Calu3 (cell line): ENCODE data around the gene UBE2Q2. TPM values are rescaled to one million over a fixed set of nuclear protein-coding genes. Genes with fewer than 3 reads are reported as not detected.
"Not testable (repeated sequence)": the region's sequence is repeated elsewhere in the genome, so short reads cannot be mapped to it uniquely, and the experiment has no call there.

Experiments used
- BruUV-seq: library from RNA; stranded (reverse); fragments of 400-500 nt; replicated peaks from 2 replicates; lab custom pipeline; 2021; lab: Mats Ljungman, UMichigan
- CTCF ChIA-PET: fragments of 300-600 bp; sonication (Branson Sonifier 250); formaldehyde crosslinking; loops from one replicate; lab custom pipeline; 2022; ENCODE audit warnings: antibody characterized with exemption; lab: Charles Lee
- DNase-seq: peaks from one replicate; pipeline ENCODE4 v3.0.0; 2022
- H3K27ac Mint-ChIP-seq: one replicate; pipeline ENCODE4 v1.8.0; 2022; ENCODE audit warnings: mixed read lengths; ENCODE audit not compliant: unreplicated experiment
- H3K27me3 Mint-ChIP-seq: one replicate; pipeline ENCODE4 v1.8.0; 2022; ENCODE audit warnings: mixed read lengths; ENCODE audit not compliant: unreplicated experiment
- H3K36me3 Mint-ChIP-seq: one replicate; pipeline ENCODE4 v1.8.0; 2022; ENCODE audit warnings: mild to moderate bottlenecking, moderate library complexity, mixed read lengths; ENCODE audit not compliant: insufficient read depth, unreplicated experiment
- H3K4me1 Mint-ChIP-seq: one replicate; pipeline ENCODE4 v1.8.0; 2022; ENCODE audit warnings: mild to moderate bottlenecking, low read depth, mixed read lengths; ENCODE audit not compliant: unreplicated experiment
- H3K4me3 Mint-ChIP-seq: one replicate; pipeline ENCODE4 v1.8.0; 2022; ENCODE audit warnings: mild to moderate bottlenecking, low read depth, moderate library complexity, mixed read lengths; ENCODE audit not compliant: unreplicated experiment
- H3K9me3 Mint-ChIP-seq: one replicate; pipeline ENCODE4 v1.8.0; 2022; ENCODE audit warnings: low read depth, mixed read lengths; ENCODE audit not compliant: unreplicated experiment
- CTCF ChIP-seq: fragments of 200-600 bp; IDR thresholded peaks from one replicate; pipeline ENCODE4 v1.8.0; 2022; ENCODE audit warnings: antibody characterized with exemption; ENCODE audit not compliant: unreplicated experiment
- intact Hi-C: fragments of 100-400 bp; cut with micrococcal nuclease; formaldehyde crosslinking; loops from one replicate; pipeline ENCODE4 v1.10.0; 2022; ENCODE audit not compliant: unreplicated experiment
- total RNA-seq: library from RNA; stranded (reverse); gene quantifications from 2 replicates; pipeline ENCODE4 v1.2.3, GENCODE V29; 2022

Gene UBE2Q2
- total RNA-seq, 1 experiment from 2014 or later: 34.7 TPM

GRCh38 chr15:75844629-75845335 lies 1.5 kb downstream of the UBE2Q2 start:
- intact Hi-C loops: loop anchor here (5.0 kb wide), 1 partner anchor 58 kb away; the partner anchor contains the start of gene FBXO22
- peaks cover 17% of the 10 kb centered on the region for H3K4me1 Mint-ChIP-seq
- TF ChIP-seq CTCF: no peak
- H3K27me3 Mint-ChIP-seq: peaks cover 8% of the 10 kb centered on the region
- DNase-seq: no peak
- H3K4me3 Mint-ChIP-seq: peak overlapping the region; percentile 89
- peak overlapping the region; percentile 49 for H3K27ac Mint-ChIP-seq
- peaks cover 29% of the 10 kb centered on the region for H3K36me3 Mint-ChIP-seq
- CTCF ChIA-PET: no interaction called here
- BruUV-seq: no TSS peak
- H3K9me3 Mint-ChIP-seq: no peaks in the 10 kb centered on the region

- H3K27me3 Mint-ChIP-seq: no peaks in the 10 kb centered on the region
Observed at GRCh38 chr15:75849167-75849566, 5.9 kb downstream of the UBE2Q2 start.

GRCh38 chr15:75850708-75851107 lies 7.5 kb downstream of the UBE2Q2 start:
- intact Hi-C loops: no loop called here
- H3K27me3 Mint-ChIP-seq: no peaks in the 10 kb centered on the region
- CTCF ChIA-PET: no interaction called here
- H3K4me1 Mint-ChIP-seq: peaks cover under 1% of the 10 kb centered on the region
- no peak for TF ChIP-seq CTCF
- no peaks in the 10 kb centered on the region for H3K9me3 Mint-ChIP-seq
- no peak for DNase-seq
- no peaks in the 10 kb centered on the region for H3K36me3 Mint-ChIP-seq
- H3K4me3 Mint-ChIP-seq: no peak overlapping the region
- no TSS peak for BruUV-seq
- no peak overlapping the region for H3K27ac Mint-ChIP-seq

More at GRCh38 chr15:75849167-75849566, 5.9 kb downstream of the UBE2Q2 start:
- no TSS peak for BruUV-seq
- H3K4me1 Mint-ChIP-seq: peaks cover 16% of the 10 kb centered on the region
- H3K9me3 Mint-ChIP-seq: no peaks in the 10 kb centered on the region
- H3K27ac Mint-ChIP-seq: no peak overlapping the region
- no peak for TF ChIP-seq CTCF
- CTCF ChIA-PET: interaction anchor here (1.2 kb wide), 1 partner anchor 47 kb away, joined by 4 read pairs; no protein-coding TSS in a partner anchor
- DNase-seq: no peak
- intact Hi-C loops: no loop called here
- H3K4me3 Mint-ChIP-seq: no peak overlapping the region
- peaks cover 13% of the 10 kb centered on the region for H3K36me3 Mint-ChIP-seq

GRCh38 chr15:75851566-75851965 lies 8.3 kb downstream of the UBE2Q2 start:
- H3K36me3 Mint-ChIP-seq, H3K4me1 Mint-ChIP-seq, intact Hi-C loops, CTCF ChIA-PET, H3K27ac Mint-ChIP-seq, H3K9me3 Mint-ChIP-seq, H3K27me3 Mint-ChIP-seq, DNase-seq, H3K4me3 Mint-ChIP-seq, BruUV-seq: not testable (repeated sequence)

GRCh38 chr15:75857886-75858285 lies 14.6 kb downstream of the UBE2Q2 start:
- H3K27ac Mint-ChIP-seq: no peak overlapping the region
- BruUV-seq: no TSS peak
- intact Hi-C loops: no loop called here
- CTCF ChIA-PET: no interaction called here
- no peak for TF ChIP-seq CTCF
- H3K36me3 Mint-ChIP-seq: no peaks in the 10 kb centered on the region
- H3K27me3 Mint-ChIP-seq: no peaks in the 10 kb centered on the region
- no peak for DNase-seq
- H3K4me1 Mint-ChIP-seq: no peaks in the 10 kb centered on the region
- no peaks in the 10 kb centered on the region for H3K9me3 Mint-ChIP-seq
- no peak overlapping the region for H3K4me3 Mint-ChIP-seq
